NCI-H226 (cell line): ENCODE results near the gene NEK5.
A peak's percentile ranks its signal among the peaks of the same experiment; 100 is the strongest.
"Not testable (repeated sequence)": the region's sequence is repeated elsewhere in the genome, so short reads cannot be mapped to it uniquely, and the experiment has no call there.

Experiments used
- DNase-seq: peaks from one replicate; pipeline ENCODE4 v3.0.0-alpha.2; 2015

The NEK5 gene

DNA sequence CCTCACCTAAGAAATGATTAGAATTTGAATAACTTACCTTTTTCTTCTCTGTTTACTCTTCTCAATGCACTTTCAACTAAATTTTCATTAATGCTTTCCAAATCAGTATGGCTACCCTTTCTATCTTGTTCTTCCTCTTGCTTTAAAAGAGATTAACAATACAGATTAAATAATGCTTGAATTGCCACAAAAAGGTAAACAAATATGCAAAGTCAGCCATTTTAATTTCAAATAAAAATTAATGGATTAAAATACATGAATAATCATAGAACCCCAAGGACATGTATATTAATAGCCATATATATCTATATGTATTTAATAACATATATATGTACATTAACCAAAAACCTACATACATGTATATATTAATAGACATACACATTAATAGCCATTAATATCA lies 7.9 kb upstream of the NEK5 start:
- DNase-seq: no peak

DNA sequence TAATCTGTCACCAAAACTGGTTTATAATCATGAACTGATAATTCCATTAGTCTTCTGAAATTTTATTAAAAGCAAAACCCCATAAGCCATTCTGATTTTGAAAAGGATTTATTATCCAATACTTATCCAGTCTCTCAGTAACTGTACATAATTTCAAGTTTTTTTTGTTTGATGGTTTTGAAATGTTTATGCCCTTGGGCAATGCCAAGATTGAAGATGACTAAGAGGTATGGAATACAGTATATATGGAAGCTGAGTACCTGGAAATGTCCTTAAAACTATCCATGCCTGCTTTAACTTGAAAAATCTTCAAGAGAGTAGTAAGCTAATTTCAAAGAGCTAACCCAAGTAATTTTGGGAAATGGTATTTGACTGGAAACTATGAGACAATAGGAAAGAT lies 1.8 kb upstream of the NEK5 start:
- peak; percentile 42 for DNase-seq

DNA sequence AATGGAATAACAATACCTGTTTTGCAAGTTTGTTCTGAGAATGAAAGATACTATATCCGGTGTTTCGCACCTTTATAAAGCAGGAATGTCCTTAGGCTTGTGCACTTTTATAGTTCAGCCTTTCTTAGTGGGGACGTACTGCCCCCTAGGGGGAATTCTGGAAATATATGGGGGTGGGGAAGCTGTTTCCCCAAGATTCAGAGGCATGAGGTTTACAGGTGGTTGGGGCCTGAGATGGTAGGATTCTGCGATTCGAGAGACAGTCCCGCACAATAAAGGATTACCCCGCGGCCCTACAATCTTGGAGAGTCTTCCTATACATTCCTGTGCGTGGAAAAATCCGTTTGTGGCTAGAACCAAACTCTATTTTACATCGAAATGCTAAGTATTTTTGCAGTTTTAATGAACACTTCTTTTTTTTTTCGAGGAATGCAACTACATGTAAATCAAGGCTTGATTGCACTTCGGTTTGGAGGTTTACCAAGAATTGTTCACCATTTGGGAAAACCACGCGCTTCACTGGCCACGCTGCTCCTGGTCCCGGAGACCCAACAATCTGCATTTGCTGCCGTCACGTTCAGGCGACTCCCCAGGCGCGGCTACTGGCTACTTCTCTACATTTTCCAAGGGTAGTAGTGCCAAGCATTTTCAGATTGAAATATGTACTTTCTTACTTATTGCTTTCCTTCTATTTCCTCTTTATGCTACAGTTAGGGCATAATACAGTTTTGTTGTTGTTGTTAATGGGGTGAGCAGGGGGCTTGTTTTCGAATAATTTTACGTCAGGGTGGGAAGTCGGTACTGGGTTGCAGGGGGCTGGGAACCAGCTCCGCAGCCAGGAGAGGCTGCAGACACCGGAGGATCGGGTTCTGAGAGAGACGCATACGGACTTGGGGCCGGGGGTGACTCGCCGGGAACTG lies 830 bp downstream of the NEK5 start:
- peak; percentile 57 for DNase-seq

DNA sequence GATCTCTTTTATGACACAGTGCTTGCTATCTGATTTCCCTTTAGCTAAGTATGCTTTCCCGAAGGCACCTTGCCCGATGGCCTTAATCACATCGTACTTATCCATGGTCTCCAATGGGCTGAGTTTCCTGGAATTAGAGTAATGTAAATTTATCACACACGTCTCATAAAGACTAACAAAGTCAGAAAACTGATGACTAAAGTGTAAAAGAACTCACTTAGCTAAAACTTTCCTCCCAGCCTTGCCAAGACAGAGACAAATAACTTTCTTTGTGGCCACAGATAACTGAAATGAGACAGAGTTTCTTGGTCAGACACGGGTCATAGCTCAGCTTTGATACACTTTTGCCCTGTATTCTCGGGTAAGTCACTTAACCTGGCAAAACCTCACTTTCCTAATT lies 1.5 kb downstream of the NEK5 start:
- peak; percentile 77 for DNase-seq

DNA sequence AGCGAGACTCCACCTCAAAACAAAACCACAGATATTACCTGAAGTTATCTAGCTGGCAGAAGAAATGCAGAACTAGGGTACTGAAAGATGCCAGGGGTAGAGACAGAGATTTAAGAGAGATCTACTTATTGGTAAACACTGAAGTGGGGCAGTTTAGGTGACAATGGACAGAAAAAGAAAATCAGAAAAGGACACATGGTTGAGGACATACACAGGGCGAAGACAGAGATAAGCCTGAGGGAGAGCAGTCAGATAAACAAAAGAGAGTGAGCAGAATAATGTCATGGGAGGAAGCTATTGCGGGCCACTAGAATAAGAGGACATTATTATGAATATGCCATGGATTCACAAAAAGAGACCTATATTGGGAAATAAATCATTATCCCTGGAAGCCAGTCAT lies 3.3 kb downstream of the NEK5 start:
- DNase-seq: no peak

DNA sequence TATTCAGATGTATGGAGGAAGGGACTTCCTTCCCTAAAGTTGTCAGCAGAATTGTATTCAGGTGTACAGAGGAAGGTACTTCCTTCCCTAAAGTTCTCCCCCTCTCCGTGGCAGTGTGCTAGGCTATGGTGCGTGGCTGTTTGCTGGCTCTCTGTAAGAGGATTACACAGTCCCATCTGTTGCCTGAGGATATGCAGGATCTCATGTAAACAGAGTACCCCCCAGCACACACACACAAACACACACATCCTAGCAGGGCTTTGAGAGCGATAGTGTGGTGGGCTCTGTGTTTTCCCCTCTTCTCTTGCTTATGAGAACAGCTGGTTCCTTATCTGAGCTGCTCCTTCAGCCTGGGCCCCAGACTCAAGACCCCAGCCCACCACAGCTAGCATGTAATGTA lies 10.3 kb downstream of the NEK5 start:
- DNase-seq: no peak

DNA sequence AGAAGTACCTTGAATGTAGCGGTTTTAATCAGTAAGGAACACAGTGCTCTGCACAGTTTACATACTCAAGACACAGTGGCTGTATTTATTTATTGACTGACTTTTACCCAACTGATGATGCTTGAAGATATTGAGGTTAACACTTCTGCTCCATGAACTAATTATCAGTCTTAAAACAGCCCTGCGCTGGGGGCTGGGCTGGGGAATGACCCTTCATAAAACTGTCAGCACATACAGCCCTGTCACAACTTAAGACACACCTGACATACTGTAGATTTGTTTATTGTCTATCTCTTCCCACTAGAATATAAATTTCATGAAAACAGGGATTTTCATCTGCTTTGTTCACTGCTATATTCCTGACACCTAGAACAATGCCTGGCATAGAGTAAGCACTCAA lies 10.8 kb downstream of the NEK5 start:
- no peak for DNase-seq

DNA sequence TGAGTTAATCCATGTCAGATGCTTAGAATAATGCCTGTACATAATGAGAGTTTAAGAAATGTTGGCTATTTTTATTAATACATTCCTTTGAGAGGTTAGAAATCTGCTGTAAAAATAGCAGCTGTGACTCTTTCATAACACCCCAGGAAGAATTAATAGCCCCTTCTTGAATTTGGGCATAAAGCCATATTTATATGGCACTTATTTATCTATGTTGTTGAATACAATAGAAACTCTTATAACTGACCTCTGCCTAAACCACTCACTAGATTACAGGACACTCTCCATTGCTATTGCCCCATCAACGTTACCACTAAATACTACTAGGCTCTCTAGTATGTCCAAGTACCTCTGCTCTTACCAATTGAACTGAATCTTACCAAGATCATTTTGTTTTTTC lies 16.3 kb downstream of the NEK5 start:
- no peak for DNase-seq

DNA sequence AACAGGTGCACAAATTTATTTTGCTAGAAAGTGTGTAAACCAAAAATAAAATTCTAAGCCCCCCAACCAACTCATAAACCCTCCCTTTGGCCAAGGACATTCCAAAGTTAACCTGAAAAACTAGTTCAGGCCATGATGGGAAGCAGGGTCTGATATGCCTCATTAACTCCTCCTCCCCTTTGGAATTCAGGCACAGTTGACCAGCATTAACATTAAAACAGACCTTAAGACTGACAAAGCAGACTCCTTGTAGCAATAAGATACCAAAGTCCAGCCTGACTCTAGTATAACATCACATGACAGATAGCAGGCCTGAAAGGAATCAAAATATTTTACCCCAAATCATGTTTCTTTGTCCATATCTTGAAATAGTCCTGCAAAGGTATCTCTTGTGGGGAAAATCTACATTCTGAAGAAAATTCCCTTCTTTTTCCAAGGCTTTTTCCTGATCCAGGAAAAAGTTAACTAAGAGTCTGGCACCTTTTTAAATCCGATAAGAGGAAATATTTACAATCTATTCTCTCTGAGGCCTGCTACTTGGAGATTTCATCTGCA lies 19.7 kb downstream of the NEK5 start:
- no peak for DNase-seq

DNA sequence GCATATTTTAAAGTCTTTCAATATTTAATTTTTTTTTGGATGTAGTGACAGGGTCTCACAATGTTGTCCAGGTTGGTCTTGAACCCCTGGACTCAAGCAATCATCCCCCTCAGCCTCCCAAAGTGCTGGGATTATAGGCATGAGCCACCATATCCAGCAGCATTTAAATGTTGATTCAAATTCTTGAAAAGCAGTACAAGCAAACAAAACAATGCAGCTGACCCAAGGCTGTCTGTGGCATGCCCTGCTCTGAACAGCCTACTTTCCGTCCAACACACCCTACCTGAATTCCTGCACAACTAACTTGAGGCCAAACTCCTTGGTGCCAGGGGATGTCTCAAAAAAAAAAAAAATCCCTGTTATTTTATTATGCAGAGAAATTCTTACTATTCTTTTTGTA lies 23.0 kb downstream of the NEK5 start:
- DNase-seq: no peak

DNA sequence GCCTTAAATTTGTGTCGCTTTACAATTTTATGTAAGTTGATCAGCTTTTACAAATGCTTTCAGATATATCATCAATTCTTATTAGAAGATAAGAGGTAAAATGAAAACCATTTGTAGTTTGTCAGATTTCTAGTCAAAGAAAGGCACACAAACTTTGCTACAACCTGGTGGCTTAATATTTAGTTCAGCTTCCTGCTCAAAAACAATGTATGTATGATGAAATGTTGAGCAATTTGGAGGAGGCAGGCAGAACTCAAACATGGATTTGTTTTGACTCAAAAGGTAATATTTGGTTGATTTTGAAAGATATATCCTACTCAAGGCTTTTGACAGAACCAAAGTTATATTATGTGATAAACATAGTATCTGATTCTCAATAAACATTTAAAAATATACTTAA lies 24.2 kb downstream of the NEK5 start:
- DNase-seq: no peak

DNA sequence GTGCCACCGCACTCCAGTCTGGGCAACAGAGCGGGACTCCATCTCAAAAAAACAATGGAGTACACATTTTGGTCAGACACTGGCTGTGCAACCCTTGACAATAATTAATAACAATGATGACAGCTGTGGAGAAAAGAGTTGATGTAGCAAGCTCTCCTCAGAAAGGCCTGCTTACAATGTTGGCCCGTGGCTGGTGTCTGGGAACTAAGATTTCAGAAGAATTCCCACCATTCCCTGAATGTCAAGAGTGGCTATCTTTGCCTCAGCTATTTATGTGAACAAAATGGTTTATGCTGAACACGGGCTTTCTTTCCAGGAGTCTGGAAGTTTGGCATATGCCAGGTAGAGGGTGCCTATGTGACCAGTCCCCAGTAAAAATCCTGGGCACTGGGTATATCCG lies 25.5 kb downstream of the NEK5 start:
- DNase-seq: no peak

DNA sequence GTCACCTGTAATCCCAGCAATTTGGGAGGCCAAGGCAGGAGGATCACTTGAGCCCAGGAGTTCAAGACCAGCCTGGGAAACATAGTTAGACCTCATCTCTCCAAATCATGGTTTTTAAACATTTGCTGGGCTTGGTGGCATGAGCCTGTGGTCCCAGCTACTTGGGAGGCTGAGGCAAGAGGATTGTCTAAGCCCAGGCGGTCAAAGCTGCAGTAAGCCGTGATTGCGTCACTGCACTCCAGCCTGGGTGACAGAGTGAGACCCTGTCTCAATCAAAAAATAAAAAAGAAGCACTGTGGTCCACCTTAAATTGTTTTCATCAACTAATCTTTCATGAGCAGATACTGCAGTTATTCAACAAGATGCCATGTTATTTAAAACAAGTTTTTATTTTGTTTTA lies 26.4 kb downstream of the NEK5 start:
- not testable (repeated sequence) for DNase-seq

DNA sequence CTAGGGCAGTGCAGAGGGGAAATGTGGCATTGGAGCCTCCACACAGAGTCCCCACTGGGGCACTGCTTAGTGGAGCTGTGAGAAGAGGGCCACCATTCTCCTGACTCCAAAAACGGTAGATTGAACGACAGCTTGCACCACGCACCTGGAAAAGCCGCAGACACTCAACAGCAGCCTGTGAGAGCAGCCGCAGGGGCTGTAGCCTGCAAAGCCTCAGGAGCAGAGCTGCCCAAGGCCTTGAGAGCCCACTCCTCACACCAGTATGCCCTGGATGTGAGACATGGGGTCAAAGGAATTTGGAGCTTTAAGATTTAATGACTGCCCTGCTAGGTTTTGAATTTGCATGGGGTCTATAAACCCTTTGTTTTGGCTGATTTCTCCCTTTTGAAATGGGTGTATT lies 31.7 kb downstream of the NEK5 start:
- DNase-seq: no peak

DNA sequence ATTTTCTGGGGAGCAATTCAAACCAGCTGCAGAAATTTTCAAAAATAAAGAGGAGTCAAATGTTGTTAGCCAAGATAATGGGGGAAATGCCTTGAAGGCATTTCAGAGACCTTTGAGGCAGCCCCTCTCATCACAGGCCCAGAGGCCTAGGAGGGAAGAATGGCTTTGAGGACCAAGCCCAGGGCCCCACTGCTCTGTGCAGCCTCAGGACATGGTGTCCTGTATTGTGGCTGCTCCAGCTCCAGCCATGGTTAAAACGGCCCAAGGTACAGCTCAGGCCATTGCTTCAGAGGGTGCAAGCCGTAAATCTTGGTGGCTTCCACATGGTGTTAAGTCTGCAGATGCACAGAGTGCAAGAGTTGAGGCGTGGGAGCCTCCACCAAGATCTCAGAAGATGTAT lies 32.1 kb downstream of the NEK5 start:
- DNase-seq: no peak

DNA sequence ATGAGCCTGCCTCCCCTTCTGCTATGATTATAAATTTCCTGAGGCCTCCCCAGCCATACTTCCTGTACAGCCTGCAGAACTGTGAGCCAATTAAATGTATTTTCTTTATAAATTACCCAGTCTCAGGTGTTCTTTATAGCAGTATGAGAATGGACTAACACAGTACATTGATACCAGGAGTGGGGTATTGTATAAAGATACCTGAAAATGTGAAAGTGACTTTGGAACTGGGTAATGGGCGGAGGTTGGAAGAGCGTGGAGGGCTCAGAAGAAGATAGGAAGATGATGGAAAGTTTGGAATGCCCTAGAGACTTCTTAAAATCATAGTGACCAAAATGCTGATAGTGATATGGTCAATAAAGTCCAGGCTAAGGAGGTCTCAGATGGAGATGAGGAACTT lies 32.8 kb downstream of the NEK5 start:
- no peak for DNase-seq

DNA sequence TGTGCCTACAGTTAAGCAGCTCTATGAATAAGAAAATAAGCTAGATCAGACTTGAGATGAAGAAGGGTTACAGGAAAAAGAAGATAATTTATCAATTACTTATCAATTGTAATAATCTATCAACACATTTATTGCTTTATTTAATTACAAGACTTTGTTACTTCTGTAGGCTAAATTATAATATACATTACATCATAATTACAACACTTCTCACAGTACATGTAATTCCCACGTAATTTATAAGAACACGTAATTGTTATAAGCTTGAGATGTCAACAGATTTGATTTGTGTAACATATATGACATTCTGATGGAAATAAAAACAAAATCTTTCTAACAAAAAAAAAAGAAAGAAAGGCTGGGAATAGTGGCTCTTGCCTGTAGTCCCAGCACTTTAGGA lies 36.8 kb downstream of the NEK5 start:
- no peak for DNase-seq

DNA sequence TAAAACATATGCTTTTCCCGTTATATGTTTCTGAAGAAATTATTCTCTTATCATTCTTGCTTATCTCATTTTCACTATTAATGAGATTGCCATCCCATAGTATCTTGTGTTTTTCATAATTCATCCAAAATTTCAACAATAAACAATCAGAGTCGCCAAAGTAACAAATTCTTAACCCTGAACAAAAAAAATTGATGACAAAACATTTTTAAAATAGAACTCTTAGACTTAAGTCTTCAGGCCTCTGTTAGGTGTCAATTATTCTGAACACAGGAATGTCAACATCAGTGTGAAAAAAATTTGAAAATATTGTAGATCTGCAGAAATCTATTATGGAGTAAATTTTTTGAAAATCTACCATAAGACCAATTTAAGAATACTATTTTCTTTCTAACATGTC lies 37.4 kb downstream of the NEK5 start:
- no peak for DNase-seq

DNA sequence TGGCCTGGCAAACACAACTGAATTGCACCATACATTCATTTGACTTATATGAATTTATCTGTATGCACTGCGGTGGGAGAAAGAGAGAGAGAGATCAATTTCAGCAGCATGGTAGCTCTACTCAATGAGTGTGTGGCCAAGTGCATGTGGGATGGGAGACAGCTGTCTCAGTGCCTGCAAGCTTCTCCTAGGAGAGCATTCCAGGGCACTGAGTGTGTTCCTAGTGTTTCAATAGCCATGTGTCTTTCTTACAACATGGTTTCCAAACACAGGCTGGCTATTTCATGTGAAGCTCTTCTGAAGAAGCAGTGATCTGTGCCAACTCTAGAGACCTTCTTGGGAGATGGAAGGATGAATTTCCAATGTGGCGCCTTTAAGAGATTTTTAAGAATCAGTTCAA lies 43.5 kb downstream of the NEK5 start:
- peak; percentile 52 for DNase-seq

DNA sequence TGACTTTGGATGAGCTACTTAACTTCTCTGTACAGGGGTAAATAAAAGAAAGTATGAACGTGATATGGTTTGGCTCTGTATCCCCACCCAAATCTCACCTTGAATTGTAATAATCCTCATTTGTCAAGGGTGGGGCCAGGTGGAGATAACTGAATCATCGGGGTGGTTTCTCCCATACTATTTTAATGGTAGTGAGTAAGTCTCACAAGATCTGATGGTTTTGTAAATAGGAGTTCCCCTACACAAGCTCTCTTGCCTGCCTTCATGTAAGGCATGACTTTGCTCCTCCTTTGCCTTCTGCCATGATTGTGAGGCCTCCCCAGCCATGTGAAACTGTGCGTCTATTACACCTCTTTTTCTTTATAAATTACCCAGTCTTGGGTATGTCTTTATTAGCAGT lies 43.9 kb downstream of the NEK5 start:
- not testable (repeated sequence) for DNase-seq

DNA sequence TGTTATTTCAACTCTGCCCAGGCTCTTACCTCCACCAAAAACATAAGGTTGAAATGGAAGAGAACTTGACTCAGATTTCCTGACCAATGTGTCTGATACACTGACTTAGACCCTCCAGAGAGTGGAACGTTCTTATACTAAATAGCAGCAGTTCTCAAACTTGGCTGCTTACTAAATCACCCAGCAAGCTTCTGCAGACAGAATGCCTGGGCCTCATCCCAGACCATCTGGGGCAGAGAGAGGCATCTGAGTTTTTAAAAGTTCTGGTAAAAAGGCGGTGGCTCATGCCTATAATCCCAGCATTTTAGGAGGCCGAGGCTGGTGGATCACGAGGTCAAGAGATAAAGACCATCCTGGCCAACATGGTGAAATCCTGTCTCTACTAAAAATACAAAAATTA lies 46.3 kb downstream of the NEK5 start:
- DNase-seq: no peak

DNA sequence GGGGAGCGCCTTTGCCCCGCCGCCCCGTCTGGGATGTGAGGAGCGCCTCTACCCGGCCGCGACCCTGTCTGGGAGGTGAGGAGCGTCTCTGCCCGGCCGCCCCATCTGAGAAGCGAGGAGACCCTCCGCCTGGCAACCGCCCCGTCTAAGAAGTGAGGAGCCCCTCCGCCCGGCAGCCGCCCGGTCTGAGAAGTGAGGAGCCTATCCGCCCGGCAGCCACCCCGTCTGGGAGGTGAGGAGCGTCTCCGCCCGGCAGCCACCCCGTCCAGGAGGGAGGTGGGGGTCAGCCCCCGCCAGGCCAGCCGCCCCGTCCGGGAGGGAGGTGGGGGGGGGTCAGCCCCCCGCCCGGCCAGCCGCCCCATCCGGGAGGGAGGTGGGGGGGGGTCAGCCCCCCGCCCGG lies 49.0 kb downstream of the NEK5 start:
- DNase-seq: not testable (repeated sequence)

DNA sequence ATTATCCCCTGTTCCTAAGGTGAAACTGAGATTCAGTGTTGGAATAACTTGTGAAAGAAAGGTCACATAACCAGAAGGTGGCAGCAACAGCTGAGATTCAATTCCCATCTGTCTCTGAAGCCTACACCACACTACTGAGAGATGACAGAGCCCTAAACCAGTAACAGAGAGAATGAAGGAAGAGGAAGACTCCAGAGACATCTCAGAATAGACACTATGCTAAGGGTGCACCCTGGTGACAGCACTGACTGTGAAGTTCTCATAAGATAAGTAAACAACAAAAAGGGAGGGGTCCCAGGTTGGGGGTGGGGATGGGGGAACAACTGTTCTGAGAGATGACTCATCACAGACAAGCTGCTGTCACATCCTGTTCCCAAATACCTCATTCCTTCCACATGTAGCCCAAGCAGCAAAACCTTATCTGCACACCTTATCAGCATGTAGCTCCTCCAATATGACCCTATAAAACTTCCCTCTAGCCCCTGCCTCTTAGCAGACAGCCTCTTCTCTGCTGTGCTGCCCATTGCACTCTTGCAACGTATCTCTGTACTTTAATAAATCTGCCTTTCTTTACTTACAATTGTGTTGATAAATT lies 57.8 kb downstream of the NEK5 start:
- DNase-seq: no peak

DNA sequence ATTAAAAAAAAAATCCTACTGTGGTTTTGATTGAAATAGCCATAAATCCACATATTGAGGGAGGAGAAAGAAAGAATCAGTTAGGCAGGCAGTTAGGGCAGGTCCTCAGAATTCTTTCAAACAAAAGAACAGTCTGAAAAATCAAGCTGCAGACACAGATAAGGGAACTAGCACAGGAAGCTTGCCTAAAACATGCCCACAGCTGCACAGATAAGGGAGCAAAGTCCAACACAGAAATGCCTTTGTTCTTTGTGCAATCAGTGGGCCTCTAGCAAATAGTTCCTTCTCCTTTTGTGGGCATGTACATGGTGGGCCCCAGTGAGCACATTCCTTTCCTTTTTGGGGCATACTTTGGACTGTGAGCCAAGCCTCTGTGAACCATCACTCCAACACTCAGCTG lies 61.6 kb downstream of the NEK5 start:
- no peak for DNase-seq

DNA sequence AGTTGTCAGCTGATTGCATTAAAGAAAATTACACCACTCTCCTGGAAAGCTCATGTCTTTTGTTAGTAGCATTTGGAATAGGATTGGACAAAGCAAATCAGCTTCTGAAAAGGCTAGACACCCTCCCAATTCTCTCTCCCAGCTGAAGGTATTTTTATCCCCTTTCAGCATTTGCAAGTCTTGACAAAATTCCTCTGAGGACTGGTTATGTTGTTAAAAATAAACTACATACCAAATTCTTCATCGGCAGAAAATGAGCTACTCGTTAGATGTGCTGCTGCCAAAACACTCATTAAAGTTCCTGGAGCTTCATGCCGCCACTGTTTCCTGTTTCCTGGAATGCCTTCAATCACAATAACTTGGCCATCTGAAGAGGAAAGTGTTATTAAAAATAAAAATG lies 67.3 kb downstream of the NEK5 start:
- no peak for DNase-seq
